Measurements from ENCODE around the gene ALDH3B1.
"Not testable (repeated sequence)": the region's sequence is repeated elsewhere in the genome, so short reads cannot be mapped to it uniquely, and the experiment has no call there.

ALDH3B1 gene

DNA sequence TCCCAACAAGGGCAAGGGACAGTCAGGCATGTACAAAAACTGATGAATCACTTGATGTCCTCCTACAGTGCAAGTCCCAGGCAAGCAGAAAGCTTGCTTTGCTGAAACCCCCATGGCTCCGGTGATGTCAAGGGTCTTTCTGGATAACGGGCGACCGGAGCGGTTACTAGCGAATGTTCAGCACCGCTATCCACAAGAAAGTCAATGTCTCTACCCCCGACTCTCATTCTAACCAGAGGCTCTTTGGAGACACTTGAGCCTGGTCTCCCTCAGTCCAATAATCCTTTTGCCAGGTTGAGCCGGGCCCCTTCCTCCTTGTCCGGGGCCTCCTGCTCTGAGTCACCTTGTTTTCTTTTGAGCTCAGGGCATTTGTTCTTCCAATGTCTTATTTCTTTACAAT lies 28.9 kb upstream of the ALDH3B1 start:
- H3K79me2 ChIP-seq (ENCODE audit: insufficient read depth, low read length); H3K9me2 ChIP-seq (replicated peaks; ENCODE audit: insufficient read depth, low read length); H3K4me2 ChIP-seq (ENCODE audit: low read depth, low read length, poor library complexity, severe bottlenecking); H3K27ac ChIP-seq (ENCODE audit: low read depth, low read length); H3K9me3 ChIP-seq (ENCODE audit: insufficient read depth, low read length); H3K9ac ChIP-seq (ENCODE audit: low read length); H3F3A ChIP-seq (ENCODE audit: insufficient read depth); H3K36me3 ChIP-seq (ENCODE audit: low read length); H3K4me3 ChIP-seq (ENCODE audit: insufficient read depth, low read length, poor library complexity, severe bottlenecking); H4K20me1 ChIP-seq (ENCODE audit: low read depth, low read length); H2AFZ ChIP-seq (ENCODE audit: low read depth, low read length, severe bottlenecking); H3K27me3 ChIP-seq (ENCODE audit: low read length): not testable (repeated sequence)

DNA sequence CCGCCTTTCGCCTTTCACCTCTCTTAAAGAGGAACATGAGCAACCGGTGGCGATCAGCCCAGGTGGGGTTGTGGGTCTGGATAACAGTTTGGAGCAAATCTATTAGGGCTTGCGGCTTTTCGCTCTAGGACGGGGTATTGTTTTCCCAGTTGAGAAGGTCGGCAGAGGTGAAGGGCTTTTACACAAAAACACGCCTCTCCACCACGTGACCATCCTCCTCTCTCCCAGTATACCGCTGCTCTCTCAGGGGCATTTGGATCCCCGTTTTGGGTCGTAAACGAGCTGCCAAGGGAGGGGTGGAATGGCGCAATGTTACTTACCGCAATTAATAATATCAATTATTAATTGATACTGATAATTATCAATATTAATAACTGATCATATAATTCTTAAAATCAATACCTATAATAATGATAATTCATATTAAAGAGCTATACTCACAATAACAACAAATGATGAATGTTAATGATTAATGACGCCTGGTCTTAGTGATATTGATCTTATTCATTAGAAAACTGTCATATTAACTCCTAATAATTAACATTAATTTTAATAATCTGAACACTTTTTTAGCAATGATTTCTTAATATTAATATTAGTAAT lies 27.8 kb upstream of the ALDH3B1 start:
- H3K27me3 ChIP-seq (ENCODE audit: low read length); H3K9ac ChIP-seq (ENCODE audit: low read length); H3K36me3 ChIP-seq (ENCODE audit: low read length); H3K9me3 ChIP-seq (ENCODE audit: insufficient read depth, low read length); H3K9me2 ChIP-seq (replicated peaks; ENCODE audit: insufficient read depth, low read length); H3F3A ChIP-seq (ENCODE audit: insufficient read depth); H2AFZ ChIP-seq (ENCODE audit: low read depth, low read length, severe bottlenecking); H3K79me2 ChIP-seq (ENCODE audit: insufficient read depth, low read length); H3K4me3 ChIP-seq (ENCODE audit: insufficient read depth, low read length, poor library complexity, severe bottlenecking); H3K4me2 ChIP-seq (ENCODE audit: low read depth, low read length, poor library complexity, severe bottlenecking); H4K20me1 ChIP-seq (ENCODE audit: low read depth, low read length); H3K27ac ChIP-seq (ENCODE audit: low read depth, low read length): not testable (repeated sequence)

DNA sequence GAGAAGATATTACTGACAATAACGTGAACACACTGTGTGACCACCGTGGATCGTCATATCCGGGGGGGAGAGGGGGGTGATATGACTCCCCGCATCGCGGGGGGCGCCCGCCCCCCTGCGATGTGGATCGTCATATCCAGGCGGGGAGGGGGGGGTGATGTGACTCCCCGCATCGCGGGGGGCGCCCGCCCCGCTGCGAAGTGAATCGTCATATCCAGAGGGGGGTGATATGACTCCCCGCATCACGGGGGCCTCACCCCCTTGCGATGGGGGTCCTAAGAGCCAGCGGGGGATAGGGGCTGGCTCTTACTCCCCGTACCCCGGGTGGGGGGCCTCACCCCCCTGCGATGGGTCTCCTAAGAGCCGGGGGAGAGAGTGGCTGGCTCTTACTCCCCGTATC lies 26.2 kb upstream of the ALDH3B1 start:
- no peaks in the 10 kb centered on the region for H3K27me3 ChIP-seq (ENCODE audit: low read length)
- no peaks in the 10 kb centered on the region for H3K79me2 ChIP-seq (ENCODE audit: insufficient read depth, low read length)
- no peaks in the 10 kb centered on the region for H4K20me1 ChIP-seq (ENCODE audit: low read depth, low read length)
- no peak overlapping the region for H3K27ac ChIP-seq (ENCODE audit: low read depth, low read length)
- H3F3A ChIP-seq (ENCODE audit: insufficient read depth): no peaks in the 10 kb centered on the region
- H3K9ac ChIP-seq (ENCODE audit: low read length): no peak overlapping the region
- H3K4me2 ChIP-seq (ENCODE audit: low read depth, low read length, poor library complexity, severe bottlenecking): no peak overlapping the region
- H3K9me2 ChIP-seq (replicated peaks; ENCODE audit: insufficient read depth, low read length): no peaks in the 10 kb centered on the region
- H2AFZ ChIP-seq (ENCODE audit: low read depth, low read length, severe bottlenecking): no peak overlapping the region
- H3K9me3 ChIP-seq (ENCODE audit: insufficient read depth, low read length): no peaks in the 10 kb centered on the region
- TF ChIP-seq EZH2phosphoT487 (conservative IDR thresholded peaks at IDR 0.05; ENCODE audit: low read length): no peak
- H3K36me3 ChIP-seq (ENCODE audit: low read length): no peaks in the 10 kb centered on the region
- no peak overlapping the region for H3K4me3 ChIP-seq (ENCODE audit: insufficient read depth, low read length, poor library complexity, severe bottlenecking)

DNA sequence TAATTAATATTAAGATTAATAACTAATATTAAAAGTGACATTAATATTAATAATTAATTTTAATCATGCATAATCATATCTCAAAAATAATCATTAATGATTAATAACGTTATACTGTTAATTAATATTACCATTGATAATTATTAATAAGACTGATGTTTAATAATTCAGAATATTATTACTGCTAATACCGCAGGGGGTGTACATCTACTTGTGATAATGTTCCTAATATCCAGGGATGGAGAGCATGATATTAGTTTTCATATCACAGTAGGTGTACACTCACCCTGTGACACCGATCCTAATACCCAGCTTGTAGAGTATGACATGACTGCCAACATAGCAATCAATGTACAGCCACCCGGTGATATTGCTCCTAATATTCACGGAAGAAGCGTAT lies 24.8 kb upstream of the ALDH3B1 start:
- H3K9me3 ChIP-seq (ENCODE audit: insufficient read depth, low read length); H3K27ac ChIP-seq (ENCODE audit: low read depth, low read length); H3K4me2 ChIP-seq (ENCODE audit: low read depth, low read length, poor library complexity, severe bottlenecking); H3F3A ChIP-seq (ENCODE audit: insufficient read depth); H3K4me3 ChIP-seq (ENCODE audit: insufficient read depth, low read length, poor library complexity, severe bottlenecking); H2AFZ ChIP-seq (ENCODE audit: low read depth, low read length, severe bottlenecking); H3K27me3 ChIP-seq (ENCODE audit: low read length); H3K79me2 ChIP-seq (ENCODE audit: insufficient read depth, low read length); H4K20me1 ChIP-seq (ENCODE audit: low read depth, low read length); H3K9me2 ChIP-seq (replicated peaks; ENCODE audit: insufficient read depth, low read length); H3K36me3 ChIP-seq (ENCODE audit: low read length); H3K9ac ChIP-seq (ENCODE audit: low read length): not testable (repeated sequence)

DNA sequence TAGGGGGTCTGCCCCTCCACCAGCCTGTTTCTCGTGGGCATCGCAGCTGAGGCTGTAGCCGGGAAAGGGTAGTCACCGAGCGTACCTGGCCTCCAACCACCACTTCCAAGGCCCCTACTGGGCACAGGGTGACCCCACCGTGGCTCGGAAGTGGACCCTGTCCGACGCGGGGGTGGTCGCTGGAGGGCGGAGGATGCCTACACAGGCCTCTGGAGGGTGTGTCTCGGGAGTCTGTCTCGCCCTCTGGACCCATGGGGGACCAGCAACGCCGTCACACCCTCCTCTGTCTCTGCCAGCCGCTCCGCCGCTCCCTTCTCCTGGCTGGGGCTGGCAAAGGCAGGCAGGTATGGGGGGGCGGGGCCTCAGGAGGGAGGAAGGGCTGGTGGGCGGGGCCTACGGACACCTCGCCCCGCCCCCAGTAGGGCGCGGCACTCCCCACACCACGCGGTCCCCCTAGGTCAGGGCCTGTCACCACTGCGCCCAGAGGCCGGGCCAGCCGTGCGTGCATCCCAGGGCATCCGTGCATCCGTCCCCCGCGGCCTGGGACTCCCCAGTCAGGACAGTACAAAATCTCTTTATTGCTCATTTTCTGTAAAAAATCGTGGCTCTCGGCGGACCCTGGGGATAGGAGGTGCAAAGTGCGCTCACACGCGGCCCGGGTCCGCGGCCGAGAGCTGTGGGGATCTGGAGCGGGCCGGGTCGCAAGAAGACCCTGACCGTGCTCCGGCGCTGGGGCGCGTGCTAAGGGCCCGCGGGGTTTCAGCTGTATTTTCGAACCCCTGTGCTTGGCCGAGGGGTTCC lies 19.4 kb upstream of the ALDH3B1 start:
- not testable (repeated sequence) for H3K27me3 ChIP-seq (ENCODE audit: low read length); H3K4me2 ChIP-seq (ENCODE audit: low read depth, low read length, poor library complexity, severe bottlenecking); H3K9me2 ChIP-seq (replicated peaks; ENCODE audit: insufficient read depth, low read length); H3K9ac ChIP-seq (ENCODE audit: low read length); H3K36me3 ChIP-seq (ENCODE audit: low read length); H3K79me2 ChIP-seq (ENCODE audit: insufficient read depth, low read length); H3K4me3 ChIP-seq (ENCODE audit: insufficient read depth, low read length, poor library complexity, severe bottlenecking); H3K9me3 ChIP-seq (ENCODE audit: insufficient read depth, low read length); H3K27ac ChIP-seq (ENCODE audit: low read depth, low read length); H4K20me1 ChIP-seq (ENCODE audit: low read depth, low read length); H3F3A ChIP-seq (ENCODE audit: insufficient read depth); H2AFZ ChIP-seq (ENCODE audit: low read depth, low read length, severe bottlenecking)

DNA sequence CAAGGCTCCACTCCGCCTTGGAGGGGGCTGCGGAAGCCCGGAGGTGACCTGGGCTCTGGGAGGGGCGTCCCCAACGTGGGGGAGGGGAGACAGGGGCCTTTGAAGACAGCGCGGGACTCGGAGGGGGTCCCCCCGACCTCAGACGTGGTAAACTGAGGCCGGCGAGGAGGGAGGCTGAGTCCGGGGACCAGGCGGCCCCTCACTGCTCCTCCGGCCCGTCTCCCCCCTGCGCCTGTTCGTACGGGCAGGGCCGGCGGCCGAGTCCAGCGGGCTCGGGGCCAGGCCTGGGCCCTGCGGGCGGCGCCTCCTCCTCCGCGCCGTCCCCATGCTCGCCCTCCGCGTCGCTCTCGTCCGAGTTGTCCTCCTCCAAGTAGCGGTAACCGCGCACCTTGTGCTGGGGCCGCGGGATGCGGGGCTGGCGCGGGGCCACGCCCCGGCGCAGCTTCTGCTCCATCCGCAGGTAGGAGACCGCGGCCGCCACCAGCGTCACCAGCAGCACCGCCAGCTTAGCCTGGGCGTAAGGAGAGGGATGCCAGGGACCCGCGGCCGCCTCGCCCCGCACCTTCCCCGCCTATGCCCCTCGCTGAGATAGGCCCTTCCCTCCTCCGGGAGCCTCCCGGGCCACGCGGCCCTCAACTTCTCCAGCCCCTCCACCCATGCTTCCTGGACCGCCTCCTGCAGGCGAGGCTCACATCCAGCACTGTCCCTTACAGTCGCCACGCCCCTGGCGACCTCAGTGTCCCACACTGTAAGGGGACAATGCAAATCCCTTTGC lies 18.6 kb upstream of the ALDH3B1 start:
- not testable (repeated sequence) for H3K36me3 ChIP-seq (ENCODE audit: low read length); H3K9me2 ChIP-seq (replicated peaks; ENCODE audit: insufficient read depth, low read length); H3K27me3 ChIP-seq (ENCODE audit: low read length); H3K27ac ChIP-seq (ENCODE audit: low read depth, low read length); H3K4me2 ChIP-seq (ENCODE audit: low read depth, low read length, poor library complexity, severe bottlenecking); H3K9me3 ChIP-seq (ENCODE audit: insufficient read depth, low read length); H2AFZ ChIP-seq (ENCODE audit: low read depth, low read length, severe bottlenecking); H4K20me1 ChIP-seq (ENCODE audit: low read depth, low read length); H3K79me2 ChIP-seq (ENCODE audit: insufficient read depth, low read length); H3K9ac ChIP-seq (ENCODE audit: low read length); H3F3A ChIP-seq (ENCODE audit: insufficient read depth); H3K4me3 ChIP-seq (ENCODE audit: insufficient read depth, low read length, poor library complexity, severe bottlenecking)

Measured in SU-DHL-6 (cell line).